Limb (tissue), 2 donors: ENCODE data around the gene OR2T2.
"Not testable (repeated sequence)": the region's sequence is repeated elsewhere in the genome, so short reads cannot be mapped to it uniquely, and the experiment has no call there.

ENCODE experiments used
- DNase-seq, 2 donors: peaks; one replicate each; pipeline ENCODE4 v3.0.0-alpha.2; 2016; ENCODE audit errors: extremely low spot score in 2 of 2

OR2T2 gene, protein sequence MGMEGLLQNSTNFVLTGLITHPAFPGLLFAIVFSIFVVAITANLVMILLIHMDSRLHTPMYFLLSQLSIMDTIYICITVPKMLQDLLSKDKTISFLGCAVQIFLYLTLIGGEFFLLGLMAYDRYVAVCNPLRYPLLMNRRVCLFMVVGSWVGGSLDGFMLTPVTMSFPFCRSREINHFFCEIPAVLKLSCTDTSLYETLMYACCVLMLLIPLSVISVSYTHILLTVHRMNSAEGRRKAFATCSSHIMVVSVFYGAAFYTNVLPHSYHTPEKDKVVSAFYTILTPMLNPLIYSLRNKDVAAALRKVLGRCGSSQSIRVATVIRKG

GRCh38 chr1:248445399-248445798 lies at the start of gene OR2T2:
Gene OR2T2 (plus strand): TSS chr1:248445637. CDS start chr1:248452798, 7,161 bp downstream.
- not testable (repeated sequence) for DNase-seq

GRCh38 chr1:248402748-248403147 lies 42.7 kb upstream of the OR2T2 start, which contains the start of gene OR2T1:
Gene OR2T1 (plus strand): TSS chr1:248403048. CDS start chr1:248406148, 3,100 bp downstream.
- no peak for DNase-seq

DNA sequence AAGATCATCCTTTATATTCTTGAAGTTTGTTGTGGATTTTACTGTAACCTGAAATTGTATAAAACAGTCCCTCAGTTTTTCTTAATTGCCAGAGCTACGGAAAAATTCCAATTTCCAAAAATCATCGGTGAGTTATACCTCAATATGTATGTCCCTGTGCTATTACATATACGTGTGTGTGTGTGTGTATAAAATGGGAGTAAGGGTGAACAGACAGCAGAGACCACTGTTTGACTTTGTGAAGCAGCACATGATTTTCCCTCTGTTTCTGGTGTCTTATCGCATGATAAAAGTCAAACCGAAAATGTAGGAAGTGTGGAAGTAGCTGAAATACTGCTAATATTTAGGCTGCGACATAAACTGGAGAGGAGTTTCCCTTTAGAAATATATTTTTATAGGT lies 41.4 kb upstream of the OR2T2 start:
- DNase-seq: no peak

DNA sequence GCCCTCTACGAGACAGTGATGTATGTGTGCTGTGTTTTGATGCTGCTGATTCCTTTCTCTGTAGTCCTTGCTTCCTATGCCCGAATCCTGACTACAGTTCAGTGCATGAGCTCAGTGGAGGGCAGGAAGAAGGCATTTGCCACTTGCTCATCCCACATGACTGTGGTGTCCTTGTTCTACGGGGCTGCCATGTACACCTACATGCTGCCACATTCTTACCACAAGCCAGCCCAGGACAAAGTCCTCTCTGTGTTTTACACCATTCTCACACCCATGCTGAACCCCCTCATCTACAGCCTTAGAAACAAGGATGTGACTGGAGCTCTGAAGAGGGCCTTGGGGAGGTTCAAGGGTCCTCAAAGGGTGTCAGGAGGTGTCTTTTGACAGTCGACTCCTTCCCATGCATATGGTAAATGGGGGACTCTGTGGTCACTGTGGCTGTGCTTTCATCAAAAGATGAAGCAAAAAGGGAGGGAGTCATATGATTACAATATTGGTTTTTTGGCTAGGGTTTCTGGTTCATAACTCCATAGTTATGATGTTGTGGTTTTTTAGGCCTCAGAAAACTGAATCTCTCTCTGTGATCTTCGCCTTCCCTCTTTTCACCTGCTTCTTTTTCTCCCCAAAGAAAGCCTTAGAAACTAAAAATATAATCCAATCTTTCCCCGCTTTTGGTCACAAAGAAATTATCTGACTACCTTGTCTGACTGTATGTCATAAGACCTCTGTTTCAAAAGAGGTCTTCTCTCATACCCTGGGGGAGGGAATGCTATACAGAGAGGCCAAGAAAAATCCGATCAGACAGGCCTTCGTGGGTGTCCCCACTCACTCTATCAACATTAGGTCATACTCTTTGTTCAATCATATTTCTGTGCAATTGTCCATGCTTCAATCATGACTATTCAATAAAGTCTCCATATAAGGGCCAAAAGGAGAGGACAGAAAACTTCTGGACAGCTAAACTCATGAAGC lies 38.4 kb upstream of the OR2T2 start:
- no peak for DNase-seq

DNA sequence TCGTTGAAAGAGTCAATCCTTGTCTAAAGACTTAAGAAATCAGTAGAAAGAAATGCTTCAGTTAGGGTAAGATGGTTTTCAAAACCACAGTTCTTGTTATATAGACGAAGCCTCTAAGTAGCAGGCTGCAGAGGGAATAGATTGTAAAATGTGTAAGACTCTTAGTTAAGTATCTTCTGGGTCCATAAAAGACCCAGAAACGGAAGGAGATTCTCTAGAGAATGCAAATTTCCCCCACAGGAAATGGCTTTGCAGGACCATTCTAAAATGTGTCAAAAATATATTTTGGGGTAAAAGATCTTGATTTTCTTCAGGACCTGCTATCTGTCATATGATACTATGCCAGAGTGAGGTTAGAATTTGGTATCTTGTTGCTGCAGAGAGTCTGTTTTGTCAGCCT lies 29.2 kb upstream of the OR2T2 start:
- no peak for DNase-seq

GRCh38 chr1:248417854-248418253 lies 27.6 kb upstream of the OR2T2 start:
- DNase-seq: no peak

DNA sequence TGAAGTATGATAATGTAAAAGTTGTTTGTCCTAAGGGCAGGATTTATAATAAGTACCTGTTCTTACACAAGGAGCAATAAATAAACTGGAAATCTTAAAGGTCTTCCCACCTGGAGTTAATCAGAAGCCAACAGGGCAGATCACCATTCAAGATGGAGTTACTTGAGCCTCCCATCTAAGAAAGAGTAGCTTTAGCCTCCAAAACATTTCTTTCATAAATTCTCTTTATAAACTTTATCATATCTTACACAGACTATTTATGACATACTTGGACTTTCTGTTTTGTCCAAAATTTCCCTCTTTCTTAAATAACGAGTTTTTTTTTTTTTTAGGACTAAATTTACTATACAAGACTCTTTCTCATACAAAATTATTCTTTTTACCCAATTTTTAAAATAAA lies 24.1 kb upstream of the OR2T2 start:
- DNase-seq: no peak

- not testable (repeated sequence) for DNase-seq
These were observed 17.8 kb upstream of the OR2T2 start for GRCh38 chr1:248427526-248428191.

- not testable (repeated sequence) for DNase-seq
These were observed 17.3 kb upstream of the OR2T2 start for GRCh38 chr1:248428192-248428533.

- not testable (repeated sequence) for DNase-seq
These were observed 13.8 kb upstream of the OR2T2 start for GRCh38 chr1:248431683-248432082.

- DNase-seq: not testable (repeated sequence)
These were observed 13.2 kb upstream of the OR2T2 start for GRCh38 chr1:248432201-248432600.

- not testable (repeated sequence) for DNase-seq
These were observed 11.5 kb upstream of the OR2T2 start for GRCh38 chr1:248433811-248434415.

GRCh38 chr1:248434913-248435312 lies 10.5 kb upstream of the OR2T2 start:
- DNase-seq: not testable (repeated sequence)

DNA sequence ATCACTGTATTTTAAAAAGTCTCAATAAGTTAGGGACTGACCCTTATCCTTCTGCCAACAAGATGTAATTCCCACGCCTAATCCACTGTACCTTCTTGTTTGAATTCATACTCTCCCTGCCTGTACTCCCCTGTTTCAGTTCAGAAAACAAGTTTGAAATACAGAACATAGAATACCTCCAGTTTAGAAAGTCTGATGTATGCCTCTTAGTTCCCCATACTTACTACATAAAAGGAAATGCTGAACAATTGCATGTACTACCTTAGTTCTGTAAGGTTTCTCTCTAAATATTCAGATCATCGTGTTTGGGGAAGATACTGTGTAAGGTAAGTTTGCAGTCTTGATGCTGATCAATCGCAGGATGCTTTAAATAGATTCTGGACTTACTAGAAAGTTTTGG lies 9.1 kb upstream of the OR2T2 start:
- not testable (repeated sequence) for DNase-seq

- DNase-seq: not testable (repeated sequence)
These were observed 6.8 kb upstream of the OR2T2 start for GRCh38 chr1:248438668-248439067.

- not testable (repeated sequence) for DNase-seq
These were observed 6.2 kb upstream of the OR2T2 start for GRCh38 chr1:248439283-248439682.

DNA sequence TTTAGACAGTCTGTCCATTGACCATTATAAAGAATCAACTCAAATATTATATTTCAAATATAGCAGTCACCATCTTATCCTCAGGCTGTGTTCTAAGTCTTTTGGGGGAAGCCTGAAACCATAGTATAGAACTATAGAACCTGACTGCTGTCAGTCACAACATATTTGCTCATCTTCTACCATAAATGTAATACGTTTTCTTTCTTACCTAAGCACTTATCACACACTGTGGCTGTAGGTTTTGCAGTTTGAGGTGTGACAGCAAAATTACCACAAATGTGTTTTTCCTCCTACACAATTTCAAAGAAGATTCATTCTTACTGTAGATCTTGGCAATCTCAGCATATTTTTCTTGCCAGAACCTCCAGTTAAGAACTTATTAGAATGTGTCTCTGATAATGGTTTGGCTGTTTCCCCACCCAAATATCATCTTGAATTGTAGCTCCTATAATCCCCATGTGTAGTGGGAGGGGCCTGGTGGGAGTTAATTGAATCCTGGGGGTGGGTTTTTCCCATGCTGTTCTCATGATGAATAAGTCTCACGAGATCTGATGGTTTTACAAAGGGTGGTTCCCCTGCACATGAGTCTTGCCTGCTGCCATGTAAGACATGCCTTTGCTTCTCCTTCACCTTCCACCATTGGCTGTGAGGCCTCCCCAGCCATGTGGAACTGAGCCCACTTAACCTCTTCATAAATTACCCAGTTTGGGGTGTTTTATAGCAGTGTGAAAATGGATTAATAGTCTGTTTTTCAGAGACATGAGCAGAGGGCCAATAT lies 2.7 kb upstream of the OR2T2 start:
- DNase-seq: not testable (repeated sequence)

GRCh38 chr1:248444603-248445002 lies 834 bp upstream of the OR2T2 start:
- DNase-seq: not testable (repeated sequence)

DNA sequence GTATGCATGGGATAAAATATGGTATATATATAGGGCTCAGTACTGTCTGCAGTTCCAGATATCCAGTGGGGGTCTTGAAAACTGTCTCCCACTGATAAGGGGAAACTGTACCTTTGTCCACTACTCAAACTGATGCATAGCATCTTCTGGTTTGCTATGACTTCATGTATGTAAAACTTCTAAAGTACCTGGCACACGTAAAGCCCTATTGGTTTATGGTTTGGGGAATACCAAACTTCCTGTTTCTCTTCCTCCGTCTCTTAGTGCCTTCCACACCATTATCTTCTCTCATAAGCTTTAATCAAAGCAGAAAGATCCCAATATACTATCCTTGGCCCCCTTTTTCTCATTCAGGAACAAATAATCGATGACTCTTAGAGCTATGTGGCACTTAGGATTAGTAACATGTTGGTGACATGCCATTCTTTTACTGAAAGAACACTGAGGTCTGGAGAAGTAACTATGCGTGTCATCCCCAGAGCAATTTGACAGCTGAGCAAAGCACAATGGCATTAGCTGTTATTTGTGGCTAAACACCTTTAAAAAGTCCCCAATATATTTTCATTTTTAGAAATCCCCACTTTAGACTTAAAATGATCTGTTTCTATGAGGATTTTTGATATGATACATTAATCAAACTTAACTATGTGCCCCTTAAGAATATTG lies 3.1 kb downstream of the OR2T2 start:
- DNase-seq: not testable (repeated sequence)
